SIG-M5 treated with dmso at 0.1 percent for 504 hours (cell line): Measurements from ENCODE around the gene LRIG2.
A peak's percentile ranks its signal among the peaks of the same experiment; 100 is the strongest.
"Not testable (repeated sequence)": the region's sequence is repeated elsewhere in the genome, so short reads cannot be mapped to it uniquely, and the experiment has no call there.

Experiments
- DNase-seq: peaks from one replicate; lab custom pipeline; 2025; ENCODE audit not compliant: unreplicated experiment; lab: John Stamatoyannopoulos, UW

The LRIG2 gene

GRCh38 chr1:113058941-113059706, 13.9 kb upstream of the LRIG2 start:
- DNase-seq = no peak

GRCh38 chr1:113063456-113063855, 9.5 kb upstream of the LRIG2 start:
- DNase-seq = not testable (repeated sequence)

GRCh38 chr1:113072141-113072756, 749 bp upstream of the LRIG2 start:
- no peak for DNase-seq

- no peak for DNase-seq
Measured at GRCh38 chr1:113073479-113073950, 517 bp downstream of the LRIG2 start.

- no peak for DNase-seq
Measured at GRCh38 chr1:113074237-113074636, 1.2 kb downstream of the LRIG2 start.

GRCh38 chr1:113077978-113078377, 5.0 kb downstream of the LRIG2 start:
- DNase-seq = not testable (repeated sequence)

- DNase-seq = no peak
Measured at GRCh38 chr1:113086541-113086940, 13.5 kb downstream of the LRIG2 start.

GRCh38 chr1:113088972-113089371, 16.0 kb downstream of the LRIG2 start:
- DNase-seq = no peak

- no peak for DNase-seq
Measured at GRCh38 chr1:113090051-113090450, 17.1 kb downstream of the LRIG2 start.

GRCh38 chr1:113091988-113092594, 19.1 kb downstream of the LRIG2 start:
- DNase-seq = no peak

GRCh38 chr1:113094506-113094905, 21.5 kb downstream of the LRIG2 start:
- DNase-seq = no peak

GRCh38 chr1:113095790-113096455, 22.9 kb downstream of the LRIG2 start:
- DNase-seq = no peak

GRCh38 chr1:113096493-113096892, 23.5 kb downstream of the LRIG2 start:
- DNase-seq = no peak

- no peak for DNase-seq
Measured at GRCh38 chr1:113101588-113101987, 28.6 kb downstream of the LRIG2 start.

GRCh38 chr1:113103048-113103447, 30.1 kb downstream of the LRIG2 start:
- DNase-seq = peak; percentile 26

- no peak for DNase-seq
Measured at GRCh38 chr1:113103977-113104376, 31.0 kb downstream of the LRIG2 start.

- DNase-seq = no peak
Measured at GRCh38 chr1:113106910-113107309, 33.9 kb downstream of the LRIG2 start.

- no peak for DNase-seq
Measured at GRCh38 chr1:113109908-113110554, 37.0 kb downstream of the LRIG2 start.

GRCh38 chr1:113118266-113118665, 45.3 kb downstream of the LRIG2 start:
- DNase-seq = no peak

- DNase-seq = no peak
Measured at GRCh38 chr1:113123737-113124136, 50.7 kb downstream of the LRIG2 start.

GRCh38 chr1:113124366-113124765, 51.4 kb downstream of the LRIG2 start:
- no peak for DNase-seq
